ENCODE measurements around the gene CEMIP.
A peak's percentile ranks its signal among the peaks of the same experiment; 100 is the strongest.

CEMIP gene

GRCh38 chr15:80934761-80935221 is 155.6 kb downstream of the CEMIP start:
- no peak for TF ChIP-seq CTCF (conservative IDR thresholded peaks at IDR 0.05; ENCODE audit: control insufficient read depth, insufficient read depth, low read depth, low read length)
- peak; percentile 56 for DNase-seq (ENCODE audit: low read depth)
- H3K4me3 ChIP-seq (ENCODE audit: control insufficient read depth, low read depth, low read length): no peak overlapping the region

DNA sequence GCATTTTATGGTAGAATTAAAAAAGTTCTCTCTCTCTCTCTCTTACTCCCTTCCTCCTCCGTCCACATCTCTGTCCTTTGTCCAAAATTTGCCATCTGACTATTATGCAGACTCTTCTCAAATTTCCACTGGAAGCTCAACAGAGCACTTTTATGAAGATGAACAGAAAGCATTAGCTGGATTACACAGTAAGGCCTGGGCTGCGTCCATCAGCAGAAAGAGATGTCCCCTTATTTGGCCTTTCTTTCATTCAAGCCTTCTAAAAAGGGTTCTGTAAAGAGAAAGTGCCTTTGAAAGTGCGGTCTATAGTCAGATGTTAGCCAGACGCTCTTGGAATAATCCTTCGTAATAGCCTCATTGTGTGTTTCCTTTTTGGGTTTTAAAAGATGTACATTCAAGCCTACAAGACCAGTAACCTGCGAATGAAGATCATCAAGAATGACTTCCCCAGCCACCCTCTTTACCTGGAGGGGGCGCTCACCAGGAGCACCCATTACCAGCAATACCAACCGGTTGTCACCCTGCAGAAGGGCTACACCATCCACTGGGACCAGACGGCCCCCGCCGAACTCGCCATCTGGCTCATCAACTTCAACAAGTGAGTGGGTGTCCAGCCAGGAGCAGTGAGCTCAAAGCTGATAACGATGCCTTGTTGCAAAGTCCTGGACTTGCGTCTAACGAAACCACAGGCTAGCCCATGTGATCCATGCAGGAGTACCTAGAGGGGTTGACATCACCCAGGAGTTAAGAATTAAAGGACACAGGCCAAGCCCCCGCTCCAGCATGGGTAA is 157.3 kb downstream of the CEMIP start:
- no peak overlapping the region for H3K4me3 ChIP-seq (ENCODE audit: control insufficient read depth, low read depth, low read length)
- TF ChIP-seq CTCF (conservative IDR thresholded peaks at IDR 0.05; ENCODE audit: control insufficient read depth, insufficient read depth, low read depth, low read length): no peak
- DNase-seq (ENCODE audit: low read depth): no peak

GRCh38 chr15:80937718-80938117 is 158.5 kb downstream of the CEMIP start:
- no peak for TF ChIP-seq CTCF (conservative IDR thresholded peaks at IDR 0.05; ENCODE audit: control insufficient read depth, insufficient read depth, low read depth, low read length)
- H3K4me3 ChIP-seq (ENCODE audit: control insufficient read depth, low read depth, low read length): no peak overlapping the region
- no peak for DNase-seq (ENCODE audit: low read depth)

DNA sequence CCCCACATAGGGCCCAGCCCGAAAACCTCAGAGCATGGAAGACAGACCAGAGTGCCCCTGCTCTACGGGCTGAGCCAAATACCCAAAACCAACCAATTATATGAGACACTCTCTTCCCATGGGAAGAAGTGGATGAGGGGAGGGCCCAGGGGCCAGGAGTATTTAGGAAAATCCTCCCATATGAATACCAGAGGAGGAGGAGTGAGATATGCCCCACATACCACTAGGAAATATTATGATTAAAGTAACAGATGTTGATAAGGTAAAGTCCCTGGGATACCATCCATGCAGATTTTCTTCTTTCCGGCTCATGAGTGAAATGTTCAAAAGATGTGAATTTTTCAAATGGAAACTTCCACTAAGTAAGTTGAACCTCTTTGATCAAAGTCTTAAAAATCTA is 160.0 kb downstream of the CEMIP start:
- no peak for DNase-seq (ENCODE audit: low read depth)
- no peak for TF ChIP-seq CTCF (conservative IDR thresholded peaks at IDR 0.05; ENCODE audit: control insufficient read depth, insufficient read depth, low read depth, low read length)

GRCh38 chr15:80940331-80940730 is 161.2 kb downstream of the CEMIP start:
- no peak for TF ChIP-seq CTCF (conservative IDR thresholded peaks at IDR 0.05; ENCODE audit: control insufficient read depth, insufficient read depth, low read depth, low read length)
- no peak for DNase-seq (ENCODE audit: low read depth)
- H3K4me3 ChIP-seq (ENCODE audit: control insufficient read depth, low read depth, low read length): no peak overlapping the region

More for the DNA sequence above, 160.0 kb downstream of the CEMIP start:
- no peak overlapping the region for H3K4me3 ChIP-seq (ENCODE audit: control insufficient read depth, low read depth, low read length)

DNA sequence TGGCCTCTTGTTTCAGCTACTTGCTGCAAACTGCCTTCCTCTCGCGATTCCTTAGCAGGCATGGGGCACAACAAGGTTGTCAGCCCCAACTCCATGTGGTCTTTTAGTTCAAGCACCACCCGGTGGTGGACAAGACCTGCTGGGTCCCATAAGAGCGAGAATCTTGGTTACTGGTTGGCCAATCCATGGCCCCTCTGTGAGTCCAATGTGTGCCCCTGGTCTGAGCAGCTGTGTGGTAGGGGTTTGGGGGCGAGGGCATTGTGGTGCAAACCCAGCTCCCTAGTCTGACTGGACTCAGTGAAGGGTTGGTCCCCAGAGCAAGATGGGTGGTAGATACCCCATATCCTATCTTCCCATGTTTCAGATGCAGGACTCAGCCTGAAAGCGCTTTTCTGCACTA is 161.7 kb downstream of the CEMIP start:
- H3K4me3 ChIP-seq (ENCODE audit: control insufficient read depth, low read depth, low read length): no peak overlapping the region
- TF ChIP-seq CTCF (conservative IDR thresholded peaks at IDR 0.05; ENCODE audit: control insufficient read depth, insufficient read depth, low read depth, low read length): no peak
- no peak for DNase-seq (ENCODE audit: low read depth)
